IMR-90 (cell line): ENCODE data around the gene BCL2L12. TPM values are rescaled to one million over a fixed set of nuclear protein-coding genes. Genes with fewer than 3 reads are reported as not detected.

Experiments used
- MAFK ChIP-seq: IDR thresholded peaks from 2 replicates; pipeline ENCODE4 v1.6.1; 2012; ENCODE audit warnings: low read depth, low read length, improper control_type of control experiment
- MXI1 ChIP-seq: IDR thresholded peaks from 2 replicates; pipeline ENCODE4 v1.6.1; 2012; ENCODE audit warnings: low read depth, mild to moderate bottlenecking, low read length, moderate library complexity, borderline replicate concordance
- USF2 ChIP-seq: fragments of 150-350 bp; IDR thresholded peaks from 2 replicates; pipeline ENCODE4 v1.6.1; 2017; ENCODE audit warnings: mild to moderate bottlenecking, antibody characterized with exemption, low read length, low read depth
- polyA plus RNA-seq, 3 experiments: library from polyadenylated mRNA; depleted of rRNA; stranded (reverse); fragments of >200 nt; gene quantifications; 2 replicates each; pipeline ENCODE4 v1.2.3, GENCODE V29; 2012; ENCODE audit warnings: low replicate concordance in 1 of 3
- total RNA-seq: library from RNA; depleted of rRNA; stranded (reverse); fragments of >200 nt; gene quantifications from 2 replicates; pipeline ENCODE4 v1.2.3, GENCODE V29; 2012

Gene BCL2L12
- total and polyA plus RNA-seq, 2 of the 4 experiments (the other 2 are of a cell fraction): 3.9 to 32.6 TPM

- peak; percentile 75 for TF ChIP-seq USF2
- no peak for TF ChIP-seq MAFK
- 0 out of 2 replicates have a peak, but pooled peaks have one; percentile 20 for TF ChIP-seq MXI1
These were observed 23.8 kb upstream of the BCL2L12 start, which contains the start of gene SCAF1 (continued) for GRCh38 chr19:49641688-49642491.
